WERI-Rb-1 (cell line): ENCODE data around the gene FLNB.

Experiments used
- DNase-seq: peaks from one replicate; pipeline ENCODE4 v3.0.0-alpha.2; 2020
- H3K27ac ChIP-seq: fragments of 250-450 bp; sonication (Bioruptor Pico); 2 replicates; pipeline ENCODE4 v1.5.1; 2020; ENCODE audit warnings: mild to moderate bottlenecking, moderate library complexity
- H3K27me3 ChIP-seq: fragments of 250-450 bp; sonication (Bioruptor Pico); 2 replicates; pipeline ENCODE4 v1.5.1; 2021; ENCODE audit warnings: mild to moderate bottlenecking, low read depth, moderate library complexity; ENCODE audit not compliant: insufficient read depth, severe bottlenecking
- H3K36me3 ChIP-seq: fragments of 250-450 bp; sonication (Bioruptor Pico); 2 replicates; pipeline ENCODE4 v1.5.1; 2020; ENCODE audit warnings: mild to moderate bottlenecking, moderate library complexity
- H3K4me3 ChIP-seq: 2 replicates; pipeline ENCODE4 v1.5.1; 2011; ENCODE audit warnings: low read depth, mild to moderate bottlenecking, control low read depth, low read length
- H3K9me3 ChIP-seq: fragments of 250-450 bp; sonication (Bioruptor Pico); 2 replicates; pipeline ENCODE4 v1.5.1; 2021; ENCODE audit warnings: mild to moderate bottlenecking, moderate library complexity; ENCODE audit not compliant: severe bottlenecking
- CTCF ChIP-seq: IDR thresholded peaks from 2 replicates; pipeline ENCODE4 v1.5.1; 2011; ENCODE audit warnings: low read depth, mild to moderate bottlenecking, control low read depth, inconsistent platforms, low read length

Gene FLNB

GRCh38 chr3:58079773-58080172, 71.6 kb downstream of the FLNB start:
- TF ChIP-seq CTCF, result no peak
- DNase-seq, result no peak
- Histone ChIP-seq H3K27ac (no peak overlapping the region), H3K27me3 (no peaks in the 10 kb centered on the region), H3K9me3 (no peaks in the 10 kb centered on the region), H3K36me3 (peaks cover 20% of the 10 kb centered on the region), H3K4me3 (no peak overlapping the region)

GRCh38 chr3:58082047-58082446, 73.8 kb downstream of the FLNB start:
- Histone ChIP-seq H3K27ac (peak overlapping the region; percentile 55), H3K27me3 (no peaks in the 10 kb centered on the region), H3K9me3 (no peaks in the 10 kb centered on the region), H3K36me3 (peaks cover 19% of the 10 kb centered on the region), H3K4me3 (no peak overlapping the region)
- no peak for TF ChIP-seq CTCF
- peak; percentile 83 for DNase-seq

GRCh38 chr3:58084166-58084565, 75.9 kb downstream of the FLNB start:
- Histone ChIP-seq H3K4me3 (no peak overlapping the region), H3K27ac (no peak overlapping the region), H3K9me3 (no peaks in the 10 kb centered on the region), H3K27me3 (no peaks in the 10 kb centered on the region), H3K36me3 (peaks cover 5% of the 10 kb centered on the region)
- TF ChIP-seq CTCF, result no peak
- DNase-seq, result no peak

- no peak overlapping the region for H3K27ac ChIP-seq
- H3K9me3 ChIP-seq, result no peaks in the 10 kb centered on the region
- H3K36me3 ChIP-seq, result no peaks in the 10 kb centered on the region
- no peak for TF ChIP-seq CTCF
- H3K27me3 ChIP-seq, result no peaks in the 10 kb centered on the region
- DNase-seq, result no peak
- H3K4me3 ChIP-seq, result no peak overlapping the region
Observed at GRCh38 chr3:58084788-58085543, 76.7 kb downstream of the FLNB start.

GRCh38 chr3:58085616-58086015, 77.4 kb downstream of the FLNB start:
- Histone ChIP-seq H3K9me3 (no peaks in the 10 kb centered on the region), H3K4me3 (no peak overlapping the region), H3K27ac (no peak overlapping the region), H3K27me3 (no peaks in the 10 kb centered on the region), H3K36me3 (no peaks in the 10 kb centered on the region)
- no peak for TF ChIP-seq CTCF
- DNase-seq, result no peak

- no peak for TF ChIP-seq CTCF
- Histone ChIP-seq H3K27ac (no peak overlapping the region), H3K36me3 (no peaks in the 10 kb centered on the region), H3K9me3 (no peaks in the 10 kb centered on the region), H3K27me3 (no peaks in the 10 kb centered on the region), H3K4me3 (no peak overlapping the region)
- DNase-seq, result no peak
Observed at GRCh38 chr3:58088501-58088900, 80.3 kb downstream of the FLNB start.
